ENCODE measurements around the gene ASPHD1.
A peak's percentile ranks its signal among the peaks of the same experiment; 100 is the strongest.
"Not testable (repeated sequence)": the region's sequence is repeated elsewhere in the genome, so short reads cannot be mapped to it uniquely, and the experiment has no call there.

The ASPHD1 gene

DNA sequence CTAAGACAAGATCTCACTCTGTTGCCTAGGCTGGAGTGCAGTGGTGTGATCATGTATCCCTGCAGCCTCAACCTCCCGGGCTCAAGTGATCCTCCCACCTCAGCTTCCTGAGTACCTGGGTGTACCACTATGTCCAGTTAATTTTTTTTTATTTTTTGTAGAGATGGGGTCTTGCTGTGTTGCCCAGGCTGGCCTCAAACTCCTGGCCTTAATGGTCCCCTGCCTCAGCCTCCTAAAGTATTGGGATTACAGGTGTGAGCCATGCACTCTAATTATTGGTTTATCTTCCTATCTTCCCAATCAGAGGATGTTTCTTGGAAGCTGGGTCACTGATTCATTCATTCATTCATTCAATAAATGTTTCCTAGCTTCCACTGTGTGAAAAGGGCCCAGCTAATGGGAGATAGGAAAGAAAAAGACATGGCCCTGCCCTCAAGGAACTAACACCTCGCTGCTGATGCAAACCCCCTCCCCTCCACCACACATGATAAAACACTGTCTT lies 8.5 kb downstream of the ASPHD1 start:
- DNase-seq = no peak

DNA sequence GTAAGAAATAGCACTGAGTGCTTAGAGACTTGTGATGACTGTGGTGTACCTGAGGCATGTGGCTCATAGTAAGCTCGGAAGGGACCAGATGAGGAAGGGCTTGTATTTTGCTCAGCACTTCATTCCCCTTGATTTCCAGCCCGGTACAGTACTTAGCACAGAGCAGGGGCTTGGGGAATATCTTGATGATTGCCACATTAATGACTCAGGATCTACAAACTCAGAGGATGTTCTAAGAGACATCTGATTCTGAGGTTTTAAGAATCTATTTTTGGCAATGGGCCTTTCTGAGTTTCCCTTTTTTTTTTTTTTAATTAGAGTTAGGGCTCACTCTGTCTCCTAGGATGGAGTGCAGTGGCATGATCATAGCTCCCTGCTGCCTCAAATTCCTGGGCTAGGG lies 9.1 kb downstream of the ASPHD1 start:
- DNase-seq = no peak

DNA sequence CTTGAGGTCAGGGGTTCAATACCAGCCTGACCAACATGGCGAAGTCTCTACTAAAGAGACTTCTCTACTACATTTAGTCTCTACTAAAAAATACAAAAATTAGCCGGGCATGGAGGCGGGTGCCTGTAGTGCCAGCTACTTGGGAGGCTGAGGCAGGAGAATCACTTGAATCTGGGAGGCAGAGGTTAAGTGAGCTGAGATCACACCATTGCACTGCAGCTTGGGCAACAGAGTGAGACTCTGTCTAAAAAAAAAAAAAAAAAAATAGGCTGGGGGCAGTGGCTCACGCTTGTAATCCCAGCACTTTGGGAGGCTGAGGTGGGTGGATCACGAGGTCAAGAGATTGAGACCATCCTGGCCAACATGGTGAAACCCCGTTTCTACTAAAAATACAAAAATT lies 9.6 kb downstream of the ASPHD1 start:
- DNase-seq = not testable (repeated sequence)

DNA sequence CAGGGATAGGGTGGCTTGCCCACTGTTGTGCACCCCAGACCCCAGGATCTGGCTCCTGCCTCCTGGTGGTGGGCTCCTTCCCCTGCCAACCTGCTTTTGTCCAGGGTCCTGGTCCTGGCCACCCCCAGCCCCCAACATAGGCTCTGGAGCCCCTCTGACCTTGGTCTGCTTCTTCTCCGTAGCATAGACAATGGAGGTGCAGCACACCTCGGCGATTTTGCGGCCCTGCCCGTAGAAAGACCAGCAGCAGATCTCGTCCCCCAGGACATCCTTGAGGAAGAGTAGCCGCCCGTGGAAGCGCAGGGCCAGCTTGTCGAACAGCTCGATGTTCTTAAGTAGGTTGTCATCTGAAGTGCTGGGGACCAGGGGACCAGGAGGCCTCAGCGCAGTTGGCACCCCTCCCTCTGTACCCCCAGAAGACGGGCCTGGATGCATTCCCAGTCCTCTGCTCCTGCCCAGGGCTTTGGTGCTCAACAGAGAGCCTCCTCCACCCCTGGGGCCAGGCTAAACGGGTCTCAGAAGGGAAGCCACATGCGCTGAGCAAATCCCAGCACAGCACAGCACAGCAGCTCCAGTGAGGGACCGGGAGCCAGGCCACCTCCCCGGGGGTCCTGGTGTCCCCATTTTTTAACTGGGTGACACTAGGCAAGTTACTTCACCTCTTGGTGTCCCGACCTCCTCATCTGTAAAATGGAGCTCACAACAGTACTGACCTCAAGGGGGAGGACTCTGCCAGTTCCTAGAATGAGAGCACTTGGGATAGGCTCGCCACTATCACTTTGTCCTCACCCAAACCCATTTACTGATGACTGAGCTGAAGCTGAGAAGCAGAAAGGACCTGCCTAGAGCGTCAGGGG lies 10.8 kb downstream of the ASPHD1 start:
- no peak for DNase-seq

DNA sequence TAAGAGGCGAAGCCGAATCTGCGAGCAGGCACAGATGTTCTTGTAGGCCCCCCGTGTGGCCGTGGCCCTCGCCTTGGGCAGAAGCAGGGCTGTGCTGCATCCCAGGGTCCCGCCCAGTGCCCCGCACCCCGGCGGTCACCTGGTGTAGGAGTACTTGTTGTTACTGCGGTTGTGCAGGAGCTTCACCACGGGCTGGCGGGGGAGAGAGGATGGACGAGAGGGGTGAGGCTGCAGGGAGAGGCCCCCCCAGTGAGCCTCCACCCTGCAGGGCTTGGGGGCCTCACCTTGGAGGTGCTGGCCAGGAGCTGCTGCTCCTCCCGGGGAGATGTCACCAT lies 11.4 kb downstream of the ASPHD1 start:
- no peak for DNase-seq

DNA sequence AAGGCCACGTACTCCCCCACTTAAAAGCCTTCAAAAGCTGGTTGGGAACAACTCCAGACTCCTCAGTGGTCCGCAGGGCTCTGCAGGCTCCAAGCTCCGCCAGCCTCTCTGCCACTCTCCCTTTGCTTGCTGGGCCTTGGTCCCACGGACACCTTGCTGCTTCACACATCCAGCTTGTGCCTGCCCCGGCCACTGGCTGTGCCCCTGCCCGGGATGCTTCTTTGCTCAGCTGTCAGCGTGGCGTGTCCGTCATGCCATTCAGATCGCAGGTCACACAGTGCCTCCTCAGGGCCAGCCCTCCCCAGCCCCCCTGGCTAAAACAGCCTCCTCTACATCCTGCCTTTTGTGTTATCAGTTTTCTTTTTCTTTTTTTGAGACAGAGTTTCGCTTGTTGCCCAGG lies 11.8 kb downstream of the ASPHD1 start:
- DNase-seq = no peak

DNA sequence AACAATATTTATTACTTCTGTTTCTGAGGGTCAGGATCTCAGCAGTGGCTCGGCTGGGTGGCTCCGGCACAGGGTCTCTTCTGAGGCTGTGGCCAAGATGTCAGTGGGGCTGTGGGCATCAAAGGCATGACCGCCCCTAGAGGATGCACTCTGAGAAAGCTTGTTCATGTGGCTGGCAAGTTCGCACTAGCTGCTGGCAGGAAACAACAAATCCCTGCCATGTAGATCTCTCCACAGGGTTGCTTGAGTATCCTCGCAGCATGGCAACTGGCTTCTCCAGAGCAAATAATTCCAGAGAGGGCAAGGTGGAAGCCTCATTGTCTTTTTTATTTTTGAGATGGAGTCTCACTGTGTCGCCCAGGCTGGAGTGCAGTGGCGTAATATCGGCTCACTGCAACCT lies 13.2 kb downstream of the ASPHD1 start:
- DNase-seq = no peak

DNA sequence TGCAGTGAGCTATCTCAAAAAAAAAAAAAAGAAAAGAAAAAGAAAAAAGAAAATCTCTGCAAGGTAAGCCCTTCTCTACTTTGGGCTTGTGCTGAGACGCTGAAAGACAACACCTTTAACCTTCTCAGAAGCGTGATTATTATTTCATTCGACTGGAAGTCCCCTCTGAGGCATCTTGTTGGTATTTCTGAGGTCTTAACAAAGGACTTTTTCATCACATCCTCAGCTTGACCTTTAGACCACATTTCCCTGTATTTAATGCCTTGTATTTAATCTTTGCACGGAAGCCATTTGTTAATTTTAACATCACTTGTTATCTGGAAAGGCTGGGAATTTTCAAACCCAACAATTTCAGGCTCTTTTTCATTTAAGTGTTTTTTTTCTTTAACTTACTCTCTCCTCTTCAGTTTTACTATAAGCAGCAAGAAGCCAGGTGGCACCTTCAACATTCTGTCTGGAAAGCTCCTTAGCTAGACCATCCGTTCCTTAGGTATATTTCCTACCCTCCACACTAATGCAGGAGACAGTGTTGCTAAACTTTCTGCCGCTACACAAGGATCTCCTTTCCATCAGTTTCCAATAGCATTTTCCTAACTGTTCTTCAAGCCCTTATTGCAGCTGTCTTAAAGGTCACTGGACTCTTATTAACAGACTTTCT lies 15.4 kb downstream of the ASPHD1 start:
- DNase-seq = no peak

DNA sequence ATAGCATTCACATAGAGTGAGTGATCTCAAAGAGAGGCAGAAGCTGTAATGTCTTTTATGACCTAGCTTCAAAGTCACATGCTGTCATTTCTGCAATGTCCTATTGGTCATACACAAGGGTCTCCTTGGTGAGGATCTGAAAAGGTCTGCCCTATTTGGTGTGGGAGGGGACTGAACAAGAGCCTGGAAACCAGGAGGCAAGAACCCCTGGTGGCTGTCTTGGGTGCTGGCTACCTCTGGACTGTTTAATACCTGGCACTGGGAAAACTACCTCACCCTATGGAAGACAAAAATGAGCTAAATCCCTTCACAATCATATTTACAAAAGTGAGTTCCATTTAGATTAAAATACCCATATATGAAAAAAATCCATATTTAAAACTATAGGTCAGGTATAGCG lies 16.7 kb downstream of the ASPHD1 start:
- DNase-seq = no peak

DNA sequence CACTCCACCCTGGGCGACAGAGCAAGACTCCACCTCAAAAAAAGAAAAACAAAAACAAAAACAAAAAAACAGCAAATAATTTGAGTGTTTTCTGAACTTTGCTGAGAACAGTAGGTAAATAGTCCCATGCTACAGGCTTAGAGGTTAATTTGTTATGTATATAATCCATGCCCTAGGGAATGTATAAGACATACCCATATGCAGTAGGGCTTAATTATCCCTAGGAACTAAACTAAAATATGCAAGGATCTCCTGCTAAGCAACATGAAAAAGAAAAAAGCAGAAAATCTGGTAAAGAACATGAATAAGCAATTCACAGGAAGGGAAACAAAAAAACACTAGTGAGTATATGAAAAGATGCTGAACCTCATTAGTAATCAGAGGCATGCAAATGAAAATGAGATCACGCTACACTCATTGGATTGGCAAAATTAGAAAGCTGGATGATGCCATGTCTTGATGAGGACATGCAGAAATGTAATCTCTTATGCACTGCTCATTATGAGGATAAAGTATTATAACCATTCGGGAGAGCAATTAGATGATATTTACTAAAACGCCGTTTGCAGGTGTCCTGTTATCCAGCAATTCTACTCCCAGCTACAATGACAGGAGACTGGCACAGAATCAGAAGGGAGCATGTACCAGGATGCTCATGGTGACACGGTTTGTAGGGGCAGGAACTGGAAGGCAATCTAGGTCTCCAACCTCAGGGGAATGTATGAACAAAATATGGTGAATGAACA lies 20.2 kb downstream of the ASPHD1 start:
- DNase-seq = no peak

DNA sequence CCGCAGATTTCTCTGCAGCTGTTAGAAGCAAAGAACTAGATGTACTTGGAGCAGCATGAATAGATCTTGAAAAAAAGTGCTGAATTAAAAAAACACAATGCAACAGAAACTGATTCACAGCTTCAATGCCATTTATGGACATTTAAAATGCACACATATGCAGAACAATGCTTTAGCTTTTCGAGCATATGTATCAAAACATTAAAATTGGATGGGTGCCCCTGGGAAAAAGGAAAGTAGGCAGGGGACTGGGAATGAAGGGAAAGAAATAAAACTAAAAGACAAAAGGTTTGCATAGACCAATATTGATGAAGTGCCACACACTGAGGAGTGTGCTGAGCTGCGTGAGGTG lies 20.7 kb downstream of the ASPHD1 start:
- no peak for DNase-seq

DNA sequence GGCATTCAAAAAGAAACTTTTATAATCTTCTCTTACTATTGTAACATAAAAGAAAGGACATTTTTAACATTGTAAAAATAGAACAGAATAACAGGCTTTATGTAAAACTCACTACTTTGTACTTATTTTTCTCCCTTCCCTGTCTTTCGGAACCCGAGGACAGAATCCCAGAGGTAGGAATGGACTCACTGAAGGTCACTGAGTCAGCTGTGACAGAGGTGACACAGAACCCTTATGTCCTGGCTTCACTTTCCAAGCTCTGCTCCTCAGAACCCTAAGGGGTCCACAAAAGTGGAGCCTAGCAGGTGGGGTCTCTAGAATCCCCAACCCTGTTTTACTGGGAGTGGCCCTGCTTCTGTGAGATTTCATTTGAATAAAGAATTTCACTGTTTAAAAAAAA lies 22.0 kb downstream of the ASPHD1 start:
- DNase-seq = no peak

DNA sequence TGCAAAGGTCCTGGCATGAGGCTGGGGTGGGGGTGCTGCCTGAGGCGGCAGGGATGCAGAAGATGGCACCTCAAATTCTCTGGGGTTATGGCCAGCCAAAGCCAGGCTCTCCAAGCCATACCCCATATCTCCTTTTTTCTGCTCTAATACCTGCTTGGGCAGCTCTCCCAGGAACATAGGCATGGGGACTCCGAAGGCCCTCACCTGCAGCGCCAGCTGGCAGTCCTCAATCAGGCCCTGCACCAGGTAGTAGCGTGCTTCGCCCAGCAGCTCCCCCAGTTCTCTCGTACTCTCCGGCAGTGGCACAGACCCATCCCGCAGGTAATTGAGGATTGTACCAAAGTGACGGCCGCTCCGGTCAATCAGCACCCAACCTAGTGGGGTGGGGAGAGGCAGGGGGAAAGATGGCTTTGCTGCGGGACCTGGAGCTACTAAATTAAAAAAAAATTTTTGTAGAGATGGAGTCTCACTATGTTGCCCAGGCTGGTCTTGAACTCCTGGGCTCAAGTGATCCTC lies 22.8 kb downstream of the ASPHD1 start:
- DNase-seq = no peak

DNA sequence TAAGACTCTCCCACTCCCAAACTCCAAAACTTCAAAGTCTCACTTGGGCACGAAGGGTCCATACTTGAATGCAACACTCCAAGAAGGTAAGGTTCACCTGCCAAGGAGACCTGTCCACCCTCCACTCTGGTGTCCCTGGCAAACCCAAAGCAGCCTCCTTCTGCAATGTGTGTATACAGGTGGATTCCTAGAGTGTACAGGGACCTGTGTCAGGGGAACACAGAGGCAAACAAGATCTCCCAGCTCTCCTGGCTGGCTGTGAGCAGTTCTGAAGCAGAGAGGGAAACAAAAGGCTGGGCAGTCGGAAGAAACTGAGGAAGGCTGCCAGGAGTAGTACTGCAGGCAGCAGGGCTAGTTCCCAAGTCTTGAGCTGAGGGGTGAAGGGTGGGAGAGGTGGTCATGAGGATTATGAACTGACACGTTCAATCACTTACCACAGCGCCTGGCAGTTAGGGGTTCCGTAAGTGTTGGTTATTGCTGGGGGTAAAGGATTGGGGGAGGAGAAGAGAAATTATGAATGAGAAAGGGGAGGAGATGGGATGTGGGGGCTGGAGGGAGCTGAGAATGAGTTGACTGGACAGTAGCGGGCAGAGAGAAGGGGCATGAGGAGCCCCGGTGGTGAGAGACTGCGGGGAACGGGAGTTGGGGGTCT lies 24.9 kb downstream of the ASPHD1 start:
- no peak for DNase-seq

DNA sequence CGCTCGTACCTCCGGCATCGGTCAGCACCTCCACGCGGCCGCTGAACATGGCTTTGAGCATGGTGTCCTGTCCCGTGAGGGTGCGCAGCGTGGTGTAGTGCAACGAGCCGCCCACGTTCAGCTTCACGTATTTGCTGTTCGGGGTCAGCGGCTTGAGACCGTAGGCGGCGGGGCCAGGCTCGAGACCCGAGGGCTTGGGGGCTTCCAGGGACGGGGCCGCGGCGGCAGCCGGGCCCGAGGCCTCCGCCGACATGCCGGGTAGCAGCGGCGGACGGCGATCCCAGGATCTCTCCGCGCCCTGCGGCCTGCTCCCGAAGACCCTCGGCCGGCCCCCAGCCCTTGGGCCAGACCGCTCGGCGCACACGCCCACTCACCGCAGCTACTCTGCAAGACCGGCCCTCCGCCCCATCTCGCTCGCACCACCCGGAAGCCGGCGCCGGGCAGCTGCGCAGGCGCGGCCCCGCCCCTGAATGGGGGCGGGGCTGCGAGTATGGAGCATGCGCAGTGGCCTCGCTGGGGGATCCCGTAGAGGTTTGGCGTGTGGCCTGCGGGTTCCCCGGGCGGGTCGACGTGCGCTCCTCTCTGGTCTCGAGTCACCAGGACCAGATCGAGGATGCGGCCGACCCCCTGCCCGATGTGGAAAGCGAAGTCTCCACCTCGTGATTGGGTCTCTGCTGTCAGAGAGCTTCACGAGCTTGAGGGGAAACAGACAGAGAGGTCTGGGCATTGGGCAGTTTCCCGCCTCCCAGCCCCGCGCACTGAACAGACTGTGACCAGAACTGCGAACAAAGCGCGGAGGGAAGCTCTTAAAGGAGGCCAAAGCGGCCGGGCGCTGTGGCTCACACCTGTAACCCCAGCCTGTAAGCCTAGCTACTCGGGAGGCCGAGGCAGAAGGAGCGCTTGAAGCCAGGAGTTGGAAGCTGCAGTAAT lies 25.8 kb downstream of the ASPHD1 start, which contains the start of gene KCTD13:
Gene KCTD13 (minus strand): TSS at position 446 of the 930 bp plus-strand sequence. CDS start 193 bp downstream, at position 253.
- DNase-seq = peak; percentile 88

DNA sequence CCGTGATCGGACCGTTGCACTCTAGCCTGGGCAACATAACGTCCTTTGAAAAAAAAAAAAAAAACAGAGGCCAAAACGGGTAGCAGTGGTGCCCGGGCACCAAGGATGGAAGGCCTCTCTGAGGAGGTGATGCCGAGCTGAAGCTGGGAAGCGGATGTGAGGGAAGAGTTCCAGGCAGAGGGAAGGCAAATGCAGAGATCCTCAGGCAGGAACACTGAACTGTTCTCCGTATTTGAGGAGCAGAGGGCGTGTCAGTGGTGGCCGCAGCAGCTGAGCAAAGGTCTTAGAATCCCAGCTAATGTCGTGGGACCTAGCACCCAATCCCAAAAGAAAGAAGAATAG lies 26.4 kb downstream of the ASPHD1 start:
- DNase-seq = no peak

DNA sequence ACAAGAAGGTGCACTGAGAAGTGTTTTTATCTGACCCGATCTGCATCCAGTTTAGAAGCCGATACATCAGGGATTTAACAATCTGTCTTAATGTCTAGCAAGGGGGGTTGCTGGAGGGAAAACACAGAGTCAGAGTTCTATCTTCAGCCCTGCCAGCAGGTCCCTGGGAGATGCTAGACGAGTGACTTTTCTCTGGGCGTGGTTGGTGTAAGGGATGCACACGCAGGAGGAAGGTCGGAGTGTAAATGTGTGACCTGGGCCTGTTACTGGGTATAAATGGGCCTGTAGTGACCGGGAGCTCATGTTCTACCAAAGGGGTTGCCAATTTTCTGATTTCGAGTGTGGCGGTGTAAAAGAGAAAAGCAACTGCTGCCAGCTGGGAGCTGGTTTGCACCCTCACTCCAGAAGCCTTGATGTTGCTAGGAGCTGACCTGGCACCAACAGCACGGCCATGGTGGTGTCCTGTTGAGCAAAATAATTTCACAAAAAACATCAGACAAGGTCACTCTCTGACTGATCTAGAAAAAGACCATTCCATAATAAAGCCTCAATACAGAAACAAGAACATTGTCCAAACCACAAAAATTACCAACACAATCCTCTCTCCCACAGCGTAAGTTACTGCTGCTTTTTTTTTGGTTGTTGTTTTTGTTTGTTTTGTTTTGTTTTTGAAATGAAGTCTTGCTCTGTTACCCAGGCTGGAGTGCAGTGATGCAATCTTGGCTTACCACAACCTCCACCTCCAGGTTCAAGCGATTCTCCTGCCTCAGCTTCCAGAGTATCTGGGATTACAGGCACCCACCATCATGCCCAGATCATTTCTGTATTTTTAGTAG lies 27.0 kb downstream of the ASPHD1 start:
- no peak for DNase-seq

DNA sequence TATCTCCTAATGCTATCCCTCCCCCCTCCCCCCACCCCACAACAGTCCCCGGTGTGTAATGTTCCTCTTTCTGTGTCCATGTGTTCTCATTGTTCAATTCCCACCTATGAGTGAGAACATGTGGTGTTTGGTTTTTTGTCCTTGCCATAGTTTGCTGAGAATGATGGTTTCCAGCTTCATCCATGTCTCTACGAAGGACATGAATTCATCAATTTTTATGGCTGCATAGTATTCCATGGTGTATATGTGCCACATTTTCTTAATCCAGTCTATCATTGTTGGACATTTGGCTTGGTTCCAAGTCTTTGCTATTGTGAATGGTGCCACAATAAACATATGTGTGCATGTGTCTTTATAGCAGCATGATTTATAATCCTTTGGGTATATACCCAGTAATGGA lies 31.5 kb downstream of the ASPHD1 start:
- DNase-seq = not testable (repeated sequence)

DNA sequence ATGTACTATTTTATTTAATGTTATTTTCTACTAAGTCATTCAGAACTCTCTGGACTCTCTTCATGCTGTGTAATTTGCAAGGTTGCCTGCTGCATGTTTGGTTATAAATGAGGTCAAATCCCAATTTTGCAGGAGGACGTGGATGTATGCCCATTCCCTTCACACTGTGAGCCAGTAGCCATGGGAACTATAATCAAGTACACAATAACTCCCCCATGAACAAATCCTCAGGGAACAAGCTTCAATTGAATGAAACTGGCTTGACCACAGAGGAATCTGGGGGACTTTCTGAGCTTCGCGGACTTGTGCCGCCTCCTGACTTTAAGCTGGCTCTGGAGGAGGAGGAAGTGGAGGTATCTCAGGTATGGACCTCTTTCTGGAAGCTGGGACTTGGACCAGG lies 40.4 kb downstream of the ASPHD1 start:
- DNase-seq = no peak

DNA sequence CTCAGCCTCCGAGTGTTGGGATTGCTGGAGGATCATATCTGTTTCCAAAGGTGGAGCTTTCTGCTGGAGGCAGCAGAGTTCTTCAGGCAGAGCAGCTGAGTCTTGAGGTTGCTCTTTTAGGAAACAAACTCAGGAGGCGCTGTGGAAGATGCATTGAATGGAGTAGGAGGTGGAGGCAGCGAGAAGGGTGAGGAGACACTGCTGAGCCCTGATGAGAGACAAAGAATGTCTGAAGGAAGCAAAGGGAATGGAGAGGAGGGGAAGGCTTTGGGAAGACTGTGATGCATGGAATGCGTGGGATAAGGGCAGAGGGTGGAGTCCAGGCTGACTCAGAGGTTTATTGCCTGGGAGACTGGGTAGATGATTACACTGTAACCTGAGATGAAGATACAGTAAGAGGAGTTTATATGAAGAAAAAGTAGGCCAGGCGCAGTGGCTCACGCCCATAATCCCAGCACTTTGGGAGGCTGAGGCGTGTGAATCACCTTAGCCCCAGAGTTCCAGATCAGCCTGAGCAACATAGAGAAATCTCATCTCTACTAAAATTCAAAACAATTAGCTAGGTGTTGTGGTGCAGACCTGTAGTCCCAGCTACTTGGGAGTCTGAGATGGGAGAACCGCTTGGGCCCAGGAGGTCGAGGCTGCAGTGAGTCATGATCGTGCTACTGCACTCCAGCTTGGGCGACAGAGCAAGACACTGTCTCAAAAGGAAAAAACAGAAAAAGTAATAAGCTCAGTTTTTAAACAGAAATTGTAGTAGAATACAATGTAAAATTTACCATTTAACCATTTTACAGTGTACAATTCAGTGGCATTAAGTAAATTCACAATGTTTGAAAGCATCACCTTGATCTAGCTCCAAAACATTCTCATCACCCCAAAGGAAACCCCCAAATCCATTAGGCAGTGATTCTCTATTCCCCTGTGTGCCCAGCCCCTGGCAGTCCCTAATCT lies 43.8 kb downstream of the ASPHD1 start:
- DNase-seq = no peak
